H1 (cell line): ENCODE data around the gene HS6ST1. TPM values are rescaled to one million over a fixed set of nuclear protein-coding genes. Genes with fewer than 3 reads are reported as not detected.

Source experiments
- CTCF ChIA-PET: fragments of 300-600 bp; sonication (Branson Sonifier 250); formaldehyde crosslinking; loops from one replicate; lab custom pipeline; 2021; ENCODE audit not compliant: partially characterized antibody; lab: Charles Lee
- POLR2A ChIA-PET: fragments of 300-600 bp; sonication (Branson Sonifier 250); formaldehyde crosslinking; loops from one replicate; lab custom pipeline; 2021; ENCODE audit warnings: inconsistent platforms; ENCODE audit not compliant: partially characterized antibody; lab: Charles Lee
- DNase-seq, 2 experiments: peaks; one replicate each; pipeline versions ENCODE4 v3.0.0 to v3.0.0-alpha.2; 2010 to 2022; ENCODE audit warnings: low spot score in 2 of 2, low read depth in 1 of 2, mixed read lengths in 1 of 2
- FAIRE-seq: peaks from 2 replicates; lab custom pipeline; 2011; peaks lifted over from hg19 to GRCh38; lab: Jason Lieb, UNC
- H2AFZ ChIP-seq: 2 replicates; pipeline ENCODE4 v1.8.1; 2012; ENCODE audit warnings: low read length, inconsistent platforms
- H2AK5ac ChIP-seq: 2 replicates; pipeline ENCODE4 v1.6.1; 2013; ENCODE audit warnings: low read depth, low read length
- H2BK120ac ChIP-seq: replicated peaks from 2 replicates; pipeline ENCODE3; 2013; ENCODE audit warnings: low read depth, low read length, inconsistent platforms
- H2BK12ac ChIP-seq: 2 replicates; pipeline ENCODE4 v1.6.1; 2013; ENCODE audit warnings: low read depth, low read length
- H2BK15ac ChIP-seq: 2 replicates; pipeline ENCODE4 v1.6.1; 2013; ENCODE audit warnings: low read length
- H2BK20ac ChIP-seq: 2 replicates; pipeline ENCODE4 v1.6.1; 2013; ENCODE audit warnings: low read length
- H2BK5ac ChIP-seq: 2 replicates; pipeline ENCODE4 v1.6.1; 2013; ENCODE audit warnings: low read depth, low read length
- H3K14ac ChIP-seq: 2 replicates; pipeline ENCODE4 v1.6.1; 2013; ENCODE audit warnings: inconsistent platforms; ENCODE audit not compliant: insufficient read length
- H3K18ac ChIP-seq: 2 replicates; pipeline ENCODE4 v1.6.1; 2013; ENCODE audit warnings: low read length; ENCODE audit errors: extremely low read depth
- H3K23ac ChIP-seq: 2 replicates; pipeline ENCODE4 v1.6.1; 2013; ENCODE audit warnings: inconsistent platforms; ENCODE audit not compliant: insufficient read length
- H3K23me2 ChIP-seq: 2 replicates; pipeline ENCODE4 v1.6.1; 2013; ENCODE audit warnings: low read depth, low read length
- H3K27ac ChIP-seq: 2 replicates; pipeline ENCODE4 v1.6.1; 2011; ENCODE audit warnings: low read depth, low read length, inconsistent platforms
- H3K27me3 ChIP-seq, 4 experiments: replicated peaks in 1 of 4; 1 replicate in 1 of 4; 2 replicates in 3 of 4; pipeline versions ENCODE4 v1.6.1 to v1.8.1; 2011 to 2013; ENCODE audit warnings: low read length in 3 of 4, mild to moderate bottlenecking in 3 of 4, inconsistent platforms in 2 of 4, mixed read lengths in 2 of 4, moderate library complexity in 1 of 4; ENCODE audit not compliant: control insufficient read depth in 3 of 4, insufficient read depth in 3 of 4; ENCODE audit errors: extremely low read depth in 1 of 4
- H3K36me3 ChIP-seq, 4 experiments: 2 replicates each; pipeline versions ENCODE4 v1.6.1 to v1.8.1; 2011 to 2013; ENCODE audit warnings: mild to moderate bottlenecking in 4 of 4, low read length in 3 of 4, moderate library complexity in 2 of 4, control low read depth in 1 of 4, inconsistent platforms in 1 of 4; ENCODE audit not compliant: insufficient read depth in 4 of 4, control insufficient read depth in 2 of 4
- H3K4ac ChIP-seq: replicated peaks from 2 replicates; pipeline ENCODE3; 2013; ENCODE audit warnings: low read length, low read depth, mixed read lengths, inconsistent platforms; ENCODE audit not compliant: insufficient read length
- H3K4me1 ChIP-seq, 4 experiments: replicated peaks in 1 of 4; 1 replicate in 1 of 4; 2 replicates in 3 of 4; pipeline versions ENCODE4 v1.6.1 to v1.8.1; 2011 to 2013; ENCODE audit warnings: low read length in 3 of 4, inconsistent platforms in 2 of 4, mixed read lengths in 1 of 4; ENCODE audit not compliant: insufficient read depth in 4 of 4, control insufficient read depth in 3 of 4
- H3K4me2 ChIP-seq, 2 experiments: 2 replicates each; pipeline versions ENCODE4 v1.6.1 to v1.8.1; 2011 to 2013; ENCODE audit warnings: low read depth in 2 of 2, low read length in 2 of 2, control low read depth in 1 of 2, inconsistent platforms in 1 of 2, mild to moderate bottlenecking in 1 of 2; ENCODE audit not compliant: insufficient read depth in 1 of 2
- H3K4me3 ChIP-seq, 4 experiments: fragments of 200-600, 300-600 bp in 1 of 4; sonication (generic), shearing (Covaris generic), sonication (Bioruptor Twin) in 1 of 4; 2 replicates each; pipeline versions ENCODE4 v1.5.1 to v1.8.1; 2011 to 2016; ENCODE audit warnings: low read length in 4 of 4, low read depth in 3 of 4, control low read depth in 2 of 4, inconsistent platforms in 2 of 4, mild to moderate bottlenecking in 2 of 4, mixed read lengths in 1 of 4, moderate library complexity in 1 of 4; ENCODE audit not compliant: insufficient read depth in 2 of 4; ENCODE audit errors: extremely low read depth in 1 of 4
- H3K56ac ChIP-seq: replicated peaks from 2 replicates; pipeline ENCODE3; 2013; ENCODE audit warnings: low read depth, mild to moderate bottlenecking, mixed read lengths, low read length, inconsistent platforms; ENCODE audit not compliant: insufficient read length
- H3K79me1 ChIP-seq: 2 replicates; pipeline ENCODE4 v1.6.1; 2013; ENCODE audit warnings: low read depth, low read length, control low read depth
- H3K79me2 ChIP-seq, 2 experiments: 2 replicates each; pipeline versions ENCODE4 v1.6.1 to v1.8.1; 2012 to 2013; ENCODE audit warnings: low read length in 2 of 2, mild to moderate bottlenecking in 2 of 2, inconsistent platforms in 1 of 2; ENCODE audit not compliant: insufficient read depth in 2 of 2, control insufficient read depth in 1 of 2
- H3K9ac ChIP-seq, 4 experiments: replicated peaks in 1 of 4; 1 replicate in 1 of 4; 2 replicates in 3 of 4; pipeline versions ENCODE4 v1.6.1 to v1.8.1; 2011 to 2013; ENCODE audit warnings: low read depth in 3 of 4, low read length in 3 of 4, control low read depth in 2 of 4, mild to moderate bottlenecking in 2 of 4, moderate library complexity in 2 of 4, inconsistent platforms in 1 of 4; ENCODE audit errors: extremely low read depth in 1 of 4
- H3K9me3 ChIP-seq, 2 experiments: 2 replicates each; pipeline versions ENCODE4 v1.6.1 to v1.8.1; 2012 to 2013; ENCODE audit warnings: mild to moderate bottlenecking in 2 of 2, moderate library complexity in 2 of 2, control low read depth in 1 of 2, inconsistent platforms in 1 of 2, low read depth in 1 of 2, low read length in 1 of 2, mixed read lengths in 1 of 2; ENCODE audit not compliant: insufficient read depth in 2 of 2
- H4K20me1 ChIP-seq, 2 experiments: replicated peaks in 1 of 2; 2 replicates each; pipeline versions ENCODE3 to v1.8.1; 2011 to 2013; ENCODE audit warnings: inconsistent platforms in 2 of 2, low read length in 2 of 2, mild to moderate bottlenecking in 1 of 2; ENCODE audit not compliant: insufficient read depth in 2 of 2, control insufficient read depth in 1 of 2
- H4K5ac ChIP-seq: 2 replicates; pipeline ENCODE4 v1.6.1; 2013; ENCODE audit warnings: low read length, low read depth, mixed read lengths, inconsistent platforms; ENCODE audit not compliant: insufficient read length
- H4K8ac ChIP-seq: 2 replicates; pipeline ENCODE4 v1.8.0; 2013; ENCODE audit warnings: mild to moderate bottlenecking, moderate library complexity, low read length, inconsistent platforms; ENCODE audit not compliant: insufficient read depth; ENCODE audit errors: extremely low read depth
- H4K91ac ChIP-seq: replicated peaks from 2 replicates; pipeline ENCODE3; 2013; ENCODE audit warnings: low read length, mixed read lengths, inconsistent platforms; ENCODE audit not compliant: insufficient read length
- BACH1 ChIP-seq: IDR thresholded peaks from 2 replicates; pipeline ENCODE4 v1.6.1; 2012; ENCODE audit warnings: low read length, improper control_type of control experiment
- E2F6 ChIP-seq: IDR thresholded peaks from 2 replicates; pipeline ENCODE4 v1.6.1; 2012; ENCODE audit warnings: inconsistent platforms
- MAX ChIP-seq: IDR thresholded peaks from 2 replicates; pipeline ENCODE4 v1.6.1; 2012; ENCODE audit warnings: inconsistent platforms
- WGBS, 2 experiments: shearing (Covaris generic) in 1 of 2; methylation state at CpG; one replicate each; pipeline versions ENCODE4 v1.1.6 to v1.1.7; 2013 to 2015; ENCODE audit warnings: low lambda C conversion rate in 2 of 2, mixed read lengths in 2 of 2, inconsistent platforms in 1 of 2, low coverage in 1 of 2, missing lambda C conversion rate in 1 of 2; ENCODE audit not compliant: insufficient replicate concordance in 2 of 2, insufficient coverage in 1 of 2, insufficient read length in 1 of 2; ENCODE audit errors: extremely low coverage in 1 of 2, missing lambda C conversion rate in 1 of 2; 5-methylcytosine and 5-hydroxymethylcytosine counted together
- polyA plus RNA-seq, 7 experiments: library from polyadenylated mRNA; depleted of rRNA in 3 of 7; stranded (reverse) in 5 of 7; unstranded in 2 of 7; fragments of >200 nt in 5 of 7; fragments of 200-250 nt in 2 of 7; gene quantifications; 1 replicate in 5 of 7; 2 replicates in 1 of 7; 4 replicates in 1 of 7; pipeline versions ENCODE4 v1.2.1 to v1.2.3, GENCODE V29; 2011 to 2013; ENCODE audit warnings: missing spikeins in 2 of 7, mixed read lengths in 2 of 7
- total RNA-seq: library from RNA; stranded (reverse); fragmentation: NEBNext Ultra II Directional; extraction: Animal tissue kit (Norgen Biotek cat#: 25700); gene quantifications from 2 replicates; pipeline ENCODE4 v1.2.1, GENCODE V29; 2021

HS6ST1 gene
- total and polyA plus RNA-seq, 2 of the 8 experiments (the other 6 are each of a cell fraction or from before 2014, with no cell fraction given): 37.4 to 74.6 TPM

GRCh38 chr2:128233790-128234395 is 84.8 kb downstream of the HS6ST1 start:
- peak overlapping the region in 2 of 4 experiments; percentile 10 to 74; a peak in 3 of 8 replicates for H3K4me3 ChIP-seq
- POLR2A ChIA-PET: no interaction called here

More at GRCh38 chr2:128233790-128234395, 84.8 kb downstream of the HS6ST1 start:
- Histone ChIP-seq H3K9me3 (no peaks in the 10 kb centered on the region), H2AK5ac (no peak overlapping the region), H3K56ac (no peak overlapping the region), H3K27ac (no peak overlapping the region), H3K9ac (no peak overlapping the region), H2BK20ac (no peak overlapping the region), H3K36me3 (no peaks in the 10 kb centered on the region), H3K4me1 (peaks cover 0 to 3% (median 0%) of the 10 kb centered on the region in 4 experiments; a peak in 2 of 7 replicates), H3K4me2 (peak overlapping the region; percentile 56 to 90), H2BK120ac (no peak overlapping the region), H3K23ac (no peak overlapping the region), H4K8ac (no peak overlapping the region), H2AFZ (no peak overlapping the region), H2BK15ac (no peak overlapping the region), H4K5ac (no peak overlapping the region), H3K18ac (no peak overlapping the region), H4K20me1 (no peaks in the 10 kb centered on the region), H3K27me3 (peaks cover 0 to 19% (median 9%) of the 10 kb centered on the region in 4 experiments; a peak in 5 of 7 replicates), H3K79me1 (no peaks in the 10 kb centered on the region), H4K91ac (no peak overlapping the region), H3K4ac (no peak overlapping the region), H2BK5ac (no peak overlapping the region), H3K23me2 (peaks cover 10% of the 10 kb centered on the region; the same call in 1 of the 2 replicates), H2BK12ac (0 out of 2 replicates have a peak overlapping the region, but pooled peaks have one; percentile 50), H3K14ac (no peak overlapping the region), H3K79me2 (no peaks in the 10 kb centered on the region)
- DNase-seq: no peak
- peak; percentile 86 for TF ChIP-seq E2F6
- TF ChIP-seq MAX: peak; percentile 91; the same call in 1 of the 2 replicates
- TF ChIP-seq BACH1: no peak
- CTCF ChIA-PET: interaction anchor here (0.6 to 1.8 kb wide), 15 partner anchors 9 to 69 kb away, joined by 3 to 8 read pairs (median 3); no protein-coding TSS in a partner anchor
- no peak for FAIRE-seq
- WGBS, 2 experiments: 47% methylated on average over 11 of the region's 11 CpGs; no CpG with 5 or more reads in 1 of the 2 experiments
